ENCODE results near the gene TLNRD1. TPM values are rescaled to one million over a fixed set of nuclear protein-coding genes. Genes with fewer than 3 reads are reported as not detected.

The TLNRD1 gene
- total RNA-seq, 4 donors from 2014 or later: 11.8 to 25.5 (median 19.4) TPM

DNA sequence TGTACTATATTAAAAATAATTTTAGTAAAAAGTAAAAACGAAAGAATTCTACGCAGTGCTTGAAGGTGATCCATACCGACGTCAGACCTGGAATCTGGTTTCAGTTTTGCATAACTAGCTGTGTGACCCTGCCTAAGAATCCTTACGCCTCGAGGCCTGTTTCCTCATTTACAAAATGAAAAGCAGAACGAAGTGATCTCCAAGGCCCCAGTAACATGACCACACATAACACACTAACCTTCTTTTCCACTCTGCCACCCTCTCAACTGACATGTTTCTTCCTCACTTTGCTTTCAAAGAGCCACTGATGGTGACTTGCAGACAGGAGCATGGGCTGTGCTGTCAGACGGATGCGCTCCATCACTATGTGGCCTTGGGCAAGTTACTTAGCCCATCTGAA lies 15.9 kb upstream of the TLNRD1 start:
- no peak for DNase-seq
- H3K4me3 ChIP-seq (replicated peaks in 1 of 3): no peak overlapping the region
- peaks cover 30 to 34% of the 10 kb centered on the region in 2 donors for H3K4me1 ChIP-seq
- H3K27me3 ChIP-seq: no peaks in the 10 kb centered on the region
- TF ChIP-seq POLR2A (IDR thresholded peaks at IDR 0.05): no peak
- TF ChIP-seq, protein P1, sequence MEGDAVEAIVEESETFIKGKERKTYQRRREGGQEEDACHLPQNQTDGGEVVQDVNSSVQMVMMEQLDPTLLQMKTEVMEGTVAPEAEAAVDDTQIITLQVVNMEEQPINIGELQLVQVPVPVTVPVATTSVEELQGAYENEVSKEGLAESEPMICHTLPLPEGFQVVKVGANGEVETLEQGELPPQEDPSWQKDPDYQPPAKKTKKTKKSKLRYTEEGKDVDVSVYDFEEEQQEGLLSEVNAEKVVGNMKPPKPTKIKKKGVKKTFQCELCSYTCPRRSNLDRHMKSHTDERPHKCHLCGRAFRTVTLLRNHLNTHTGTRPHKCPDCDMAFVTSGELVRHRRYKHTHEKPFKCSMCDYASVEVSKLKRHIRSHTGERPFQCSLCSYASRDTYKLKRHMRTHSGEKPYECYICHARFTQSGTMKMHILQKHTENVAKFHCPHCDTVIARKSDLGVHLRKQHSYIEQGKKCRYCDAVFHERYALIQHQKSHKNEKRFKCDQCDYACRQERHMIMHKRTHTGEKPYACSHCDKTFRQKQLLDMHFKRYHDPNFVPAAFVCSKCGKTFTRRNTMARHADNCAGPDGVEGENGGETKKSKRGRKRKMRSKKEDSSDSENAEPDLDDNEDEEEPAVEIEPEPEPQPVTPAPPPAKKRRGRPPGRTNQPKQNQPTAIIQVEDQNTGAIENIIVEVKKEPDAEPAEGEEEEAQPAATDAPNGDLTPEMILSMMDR (IDR thresholded peaks at IDR 0.05): no peak
- H3K27ac ChIP-seq: no peak overlapping the region
- intact Hi-C loops (cut with DNase I): no loop called here
- H3K9me3 ChIP-seq: no peaks in the 10 kb centered on the region
- peaks cover 3 to 5% of the 10 kb centered on the region in 2 donors for H3K36me3 ChIP-seq
- 78 to 80% methylated on average over 9 of the region's 9 CpGs for WGBS, 2 donors

DNA sequence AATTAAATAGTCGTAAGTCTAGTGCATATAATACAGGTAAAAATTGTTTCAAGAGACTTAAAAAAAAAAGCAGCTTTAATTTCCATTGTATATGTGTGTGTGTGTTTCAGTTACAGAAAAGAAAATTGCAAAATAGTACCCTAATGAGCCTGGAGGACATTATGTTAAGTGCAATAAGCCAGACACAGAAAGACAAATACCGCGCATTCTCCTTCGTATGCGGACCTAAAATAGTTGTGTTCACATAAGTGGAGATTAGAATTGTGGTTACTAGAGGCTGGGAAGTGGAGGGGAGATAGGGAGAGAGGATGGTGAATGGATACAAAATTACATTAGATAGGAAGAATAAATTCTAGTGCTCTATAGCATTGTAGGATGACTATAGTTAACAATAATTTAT lies 14.7 kb upstream of the TLNRD1 start:
- intact Hi-C loops (cut with DNase I): no loop called here
- no peak for DNase-seq
- H3K4me3 ChIP-seq (replicated peaks in 1 of 3): no peak overlapping the region
- H3K36me3 ChIP-seq: peaks cover 0 to 3% of the 10 kb centered on the region in 2 donors
- no peaks in the 10 kb centered on the region for H3K27me3 ChIP-seq
- no peak for TF ChIP-seq POLR2A (IDR thresholded peaks at IDR 0.05)
- TF ChIP-seq, protein P1 (IDR thresholded peaks at IDR 0.05): no peak
- H3K9me3 ChIP-seq: no peaks in the 10 kb centered on the region
- no peak overlapping the region for H3K27ac ChIP-seq
- 94% methylated on average over 5 of the region's 5 CpGs for WGBS, 2 donors
- H3K4me1 ChIP-seq: peaks cover 34 to 36% of the 10 kb centered on the region in 2 donors

- Histone ChIP-seq H3K27ac (no peak overlapping the region), H3K27me3 (no peaks in the 10 kb centered on the region), H3K9me3 (no peaks in the 10 kb centered on the region), H3K4me3 (replicated peaks in 1 of 3) (no peak overlapping the region), H3K36me3 (peaks cover 0 to 2% of the 10 kb centered on the region in 2 donors), H3K4me1 (peaks cover 36 to 39% of the 10 kb centered on the region in 2 donors)
- intact Hi-C loops (cut with DNase I): no loop called here
- DNase-seq: no peak
- WGBS, 2 donors: 80 to 100% methylated on average over 1 of the region's 1 CpG
- no peak for TF ChIP-seq POLR2A (IDR thresholded peaks at IDR 0.05)
- TF ChIP-seq, protein P1 (IDR thresholded peaks at IDR 0.05): no peak
Observed at GRCh38 chr15:80986487-80986886, 14.2 kb upstream of the TLNRD1 start.

GRCh38 chr15:80988148-80988796 lies 12.5 kb upstream of the TLNRD1 start:
- peak overlapping the region in 2 of 3 donors; percentile 58 to 86 for H3K4me3 ChIP-seq (replicated peaks in 1 of 3)
- H3K36me3 ChIP-seq: no peaks in the 10 kb centered on the region
- intact Hi-C loops (cut with DNase I): no loop called here
- DNase-seq: no peak
- peaks cover 36 to 43% of the 10 kb centered on the region in 2 donors for H3K4me1 ChIP-seq
- WGBS, 2 donors: 25 to 35% methylated on average over 8 of the region's 8 CpGs
- TF ChIP-seq, protein P1 (IDR thresholded peaks at IDR 0.05): no peak
- no peak for TF ChIP-seq POLR2A (IDR thresholded peaks at IDR 0.05)
- no peaks in the 10 kb centered on the region for H3K27me3 ChIP-seq
- H3K27ac ChIP-seq: peak overlapping the region; percentile 31 to 97 (median 96)
- no peaks in the 10 kb centered on the region for H3K9me3 ChIP-seq

DNA sequence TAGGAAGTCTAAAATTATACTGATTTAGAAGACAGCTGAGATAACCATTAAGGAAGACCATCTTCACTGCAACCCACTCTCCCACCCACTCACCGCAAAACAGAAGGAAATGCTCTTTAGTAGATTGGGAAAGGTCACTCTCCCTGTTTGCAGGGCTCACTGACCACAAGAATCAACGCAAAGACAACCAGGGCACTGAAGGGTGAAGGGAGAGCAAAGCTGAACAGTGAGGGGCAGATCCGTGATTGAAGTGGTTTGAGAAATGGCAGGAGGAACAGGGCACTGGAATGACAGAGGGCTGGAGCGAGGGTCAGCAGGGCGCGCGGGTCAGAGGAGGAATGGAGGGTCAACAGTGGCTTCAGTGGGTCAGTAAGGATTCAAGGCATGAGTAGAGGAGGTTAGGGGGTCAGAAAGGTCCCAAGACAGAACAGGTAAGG lies 11.6 kb upstream of the TLNRD1 start:
- Histone ChIP-seq H3K27ac (peak overlapping the region; percentile 89 to 97 (median 96)), H3K27me3 (no peaks in the 10 kb centered on the region), H3K9me3 (no peaks in the 10 kb centered on the region), H3K4me3 (replicated peaks in 1 of 3) (peak overlapping the region; percentile 58 to 86 (median 69)), H3K4me1 (peaks cover 36 to 43% of the 10 kb centered on the region in 2 donors), H3K36me3 (no peaks in the 10 kb centered on the region)
- 0 to 1% methylated on average over 7 of the region's 7 CpGs for WGBS, 2 donors
- TF ChIP-seq POLR2A (IDR thresholded peaks at IDR 0.05): no peak
- TF ChIP-seq, protein P1 (IDR thresholded peaks at IDR 0.05): no peak
- DNase-seq: peak; percentile 76 to 78
- intact Hi-C loops (cut with DNase I): no loop called here

Data from thyroid gland (tissue), 4 donors.